ENCODE measurements around the gene RFNG. TPM values are rescaled to one million over a fixed set of nuclear protein-coding genes. Genes with fewer than 3 reads are reported as not detected.

RFNG gene
- total and polyA plus RNA-seq, 2 of the 4 experiments (the other 2 are of a cell fraction) = 6.8 to 47.3 TPM

DNA sequence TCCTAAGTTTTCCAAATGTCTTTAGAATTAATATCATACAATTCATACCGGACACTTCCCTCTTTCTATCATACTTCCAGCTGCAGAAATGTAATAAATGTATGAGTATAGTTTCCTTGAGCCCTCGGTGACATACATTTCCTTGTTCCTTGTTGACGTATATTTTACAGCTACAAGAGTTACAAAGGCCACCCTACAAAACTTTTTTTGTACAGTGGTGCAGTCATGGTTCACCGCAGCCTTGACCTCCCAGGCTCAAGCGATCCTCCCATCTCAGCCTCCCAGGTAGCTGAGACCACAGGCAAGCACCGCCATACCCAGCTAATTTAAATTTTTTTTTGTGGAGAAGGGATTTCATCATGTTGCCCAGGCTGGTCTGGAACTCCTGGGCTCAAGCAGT lies 21.2 kb upstream of the RFNG start:
- POLR2A ChIA-PET (ENCODE audit: unreplicated experiment) = no interaction called here
- H2BK5ac ChIP-seq (ENCODE audit: low read depth, low read length, poor library complexity, severe bottlenecking) = no peak overlapping the region
- DNase-seq = no peak
- no peak overlapping the region for H4K8ac ChIP-seq (ENCODE audit: low read depth in 2 of 2, low read length in 2 of 2)
- H3K56ac ChIP-seq (ENCODE audit: extremely low read depth, insufficient read depth, low read length) = no peak overlapping the region
- in situ Hi-C loops (cut with MboI; ENCODE audit: low sequenced_read_pairs) (no loop called here), intact Hi-C loops (cut with micrococcal nuclease) (no loop called here), dilution Hi-C loops (cut with HindIII; ENCODE audit: low sequenced_read_pairs, unreplicated experiment) (no loop called here)
- H2BK20ac ChIP-seq (ENCODE audit: low read depth, low read length) = no peak overlapping the region
- H3K79me1 ChIP-seq (ENCODE audit: low read depth in 1 of 2, low read length in 2 of 2) = no peaks in the 10 kb centered on the region
- H2BK15ac ChIP-seq (ENCODE audit: low read depth, low read length) = no peak overlapping the region
- H2BK120ac ChIP-seq (ENCODE audit: low read depth, low read length) = no peak overlapping the region
- BruUV-seq (replicated peaks) = no TSS peak
- H3K4me1 ChIP-seq (ENCODE audit: control insufficient read depth, insufficient read depth, low read length) = no peaks in the 10 kb centered on the region
- no peak overlapping the region for H3K18ac ChIP-seq (ENCODE audit: low read depth, low read length)
- H4K5ac ChIP-seq (ENCODE audit: low read depth, low read length) = no peak overlapping the region
- TF ChIP-seq FOS (IDR thresholded peaks at IDR 0.05; ENCODE audit: low read depth, low read length) (no peak), POLR2A (IDR thresholded peaks at IDR 0.05; ENCODE audit: low read depth, low read length) (no peak), BHLHE40 (IDR thresholded peaks at IDR 0.05; ENCODE audit: low read depth, low read length) (no peak), RCOR1 (IDR thresholded peaks at IDR 0.05; ENCODE audit: insufficient replicate concordance, low read length) (no peak), SMC3 (IDR thresholded peaks at IDR 0.05; ENCODE audit: low read depth, low read length) (no peak), NFE2L2 (IDR thresholded peaks at IDR 0.05; ENCODE audit: low read depth, low read length) (no peak), RAD21 (IDR thresholded peaks at IDR 0.05; ENCODE audit: low read length) (no peak), CEBPB (IDR thresholded peaks at IDR 0.05; ENCODE audit: low read depth, low read length) (no peak), MXI1 (IDR thresholded peaks at IDR 0.05; ENCODE audit: borderline replicate concordance, low read depth, low read length) (no peak), MAFK (IDR thresholded peaks at IDR 0.05; ENCODE audit: low read depth, low read length) (no peak), CTCF (conservative IDR thresholded peaks at IDR 0.05; ENCODE audit: low read depth, low read length) (no peak), RFX5 (IDR thresholded peaks at IDR 0.05; ENCODE audit: low read depth, low read length) (no peak), CHD1 (IDR thresholded peaks at IDR 0.05; ENCODE audit: low read depth, low read length) (no peak)
- TF ChIP-seq, protein P1, sequence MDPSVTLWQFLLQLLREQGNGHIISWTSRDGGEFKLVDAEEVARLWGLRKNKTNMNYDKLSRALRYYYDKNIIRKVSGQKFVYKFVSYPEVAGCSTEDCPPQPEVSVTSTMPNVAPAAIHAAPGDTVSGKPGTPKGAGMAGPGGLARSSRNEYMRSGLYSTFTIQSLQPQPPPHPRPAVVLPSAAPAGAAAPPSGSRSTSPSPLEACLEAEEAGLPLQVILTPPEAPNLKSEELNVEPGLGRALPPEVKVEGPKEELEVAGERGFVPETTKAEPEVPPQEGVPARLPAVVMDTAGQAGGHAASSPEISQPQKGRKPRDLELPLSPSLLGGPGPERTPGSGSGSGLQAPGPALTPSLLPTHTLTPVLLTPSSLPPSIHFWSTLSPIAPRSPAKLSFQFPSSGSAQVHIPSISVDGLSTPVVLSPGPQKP (IDR thresholded peaks at IDR 0.05; ENCODE audit: borderline replicate concordance, low read depth, low read length) = no peak
- TF ChIP-seq, protein P2, sequence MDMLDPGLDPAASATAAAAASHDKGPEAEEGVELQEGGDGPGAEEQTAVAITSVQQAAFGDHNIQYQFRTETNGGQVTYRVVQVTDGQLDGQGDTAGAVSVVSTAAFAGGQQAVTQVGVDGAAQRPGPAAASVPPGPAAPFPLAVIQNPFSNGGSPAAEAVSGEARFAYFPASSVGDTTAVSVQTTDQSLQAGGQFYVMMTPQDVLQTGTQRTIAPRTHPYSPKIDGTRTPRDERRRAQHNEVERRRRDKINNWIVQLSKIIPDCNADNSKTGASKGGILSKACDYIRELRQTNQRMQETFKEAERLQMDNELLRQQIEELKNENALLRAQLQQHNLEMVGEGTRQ (IDR thresholded peaks at IDR 0.05; ENCODE audit: low read depth, low read length) = no peak
- H3K9me1 ChIP-seq (ENCODE audit: insufficient read depth, low read length) = no peaks in the 10 kb centered on the region
- H3K23ac ChIP-seq (ENCODE audit: low read depth, low read length) = no peak overlapping the region
- CTCF ChIA-PET = no interaction called here
- no peak overlapping the region for H3K27ac ChIP-seq (ENCODE audit: insufficient read depth, low read length)
- H3K27me3 ChIP-seq (ENCODE audit: control insufficient read depth, insufficient read depth, low read length) = no peaks in the 10 kb centered on the region
- no peak for ATAC-seq (ENCODE audit: low read depth)
- H3K4me2 ChIP-seq (ENCODE audit: low read depth, low read length) = no peak overlapping the region
- H2AK5ac ChIP-seq (ENCODE audit: low read depth, low read length) = no peak overlapping the region
- WGBS, 2 experiments (ENCODE audit: extremely low coverage in 2 of 2, insufficient read length in 1 of 2) = no CpG with 5 or more reads among the region's 6 CpGs
- no peak overlapping the region for H3K14ac ChIP-seq (replicated peaks; ENCODE audit: low read depth, low read length)
- no peaks in the 10 kb centered on the region for H3K9me3 ChIP-seq (ENCODE audit: control insufficient read depth, insufficient read depth, low read length)
- H3K9ac ChIP-seq (ENCODE audit: low read depth, low read length) = no peak overlapping the region
- H3K4me3 ChIP-seq (ENCODE audit: insufficient read depth, low read depth, low read length) = no peak overlapping the region
- H3K4ac ChIP-seq (ENCODE audit: low read depth, low read length) = no peak overlapping the region
- H2AFZ ChIP-seq (replicated peaks; ENCODE audit: low read length, poor library complexity) = no peak overlapping the region
- H4K20me1 ChIP-seq (ENCODE audit: insufficient read depth, low read length) = no peaks in the 10 kb centered on the region
- no peaks in the 10 kb centered on the region for H3K36me3 ChIP-seq (ENCODE audit: control insufficient read depth, insufficient read depth, low read length)
- no peak overlapping the region for H2AK9ac ChIP-seq (replicated peaks; ENCODE audit: low read depth, low read length, poor library complexity)
- H4K91ac ChIP-seq (ENCODE audit: insufficient read depth, low read depth, low read length) = no peak overlapping the region
